IMR-90 (cell line): ENCODE results near the gene WLS. TPM values are rescaled to one million over a fixed set of nuclear protein-coding genes. Genes with fewer than 3 reads are reported as not detected.

Source experiments
- ATAC-seq: fragments of 200-7000 bp; cut with Tn5 transposase; 2 replicates; pipeline ENCODE4 v1.9.1; 2020; ENCODE audit warnings: low read depth, mild to moderate bottlenecking, moderate library complexity
- BruUV-seq: library from RNA; stranded (reverse); fragments of 400-500 nt; replicated peaks from 2 replicates; lab custom pipeline; 2021; lab: Mats Ljungman, UMichigan
- CTCF ChIA-PET: fragments of 300-600 bp; formaldehyde crosslinking; extraction: SDS; loops from one replicate; lab custom pipeline; 2021; ENCODE audit warnings: antibody characterized with exemption; lab: Yijun Ruan, JAX
- POLR2A ChIA-PET: fragments of 300-600 bp; sonication (Branson Sonifier 250); formaldehyde crosslinking; loops from one replicate; lab custom pipeline; 2022; ENCODE audit warnings: antibody characterized with exemption; ENCODE audit not compliant: unreplicated experiment; lab: Charles Lee
- DNase-seq: peaks from one replicate; pipeline ENCODE4 v3.0.0; 2013
- H2AFZ ChIP-seq: replicated peaks from 2 replicates; pipeline ENCODE3; 2013; ENCODE audit warnings: low read length, mild to moderate bottlenecking; ENCODE audit not compliant: poor library complexity
- H2AK5ac ChIP-seq: 2 replicates; pipeline ENCODE4 v1.6.1; 2013; ENCODE audit warnings: low read depth, low read length, inconsistent platforms
- H2AK9ac ChIP-seq: replicated peaks from 2 replicates; pipeline ENCODE3; 2013; ENCODE audit warnings: mild to moderate bottlenecking, low read depth, low read length, moderate library complexity; ENCODE audit not compliant: poor library complexity
- H2BK120ac ChIP-seq: 2 replicates; pipeline ENCODE4 v1.6.1; 2013; ENCODE audit warnings: low read depth, low read length, inconsistent platforms
- H2BK15ac ChIP-seq: 3 replicates; pipeline ENCODE4 v1.6.1; 2013; ENCODE audit warnings: low read depth, low read length, inconsistent platforms
- H2BK20ac ChIP-seq: 2 replicates; pipeline ENCODE4 v1.6.1; 2013; ENCODE audit warnings: low read depth, mild to moderate bottlenecking, inconsistent platforms, low read length, moderate library complexity
- H2BK5ac ChIP-seq: 2 replicates; pipeline ENCODE4 v1.6.1; 2013; ENCODE audit warnings: mild to moderate bottlenecking, low read depth, low read length, inconsistent platforms; ENCODE audit not compliant: poor library complexity, severe bottlenecking
- H3K14ac ChIP-seq: replicated peaks from 2 replicates; pipeline ENCODE4 v1.6.1; 2013; ENCODE audit warnings: low read depth, low read length, inconsistent platforms
- H3K18ac ChIP-seq: 2 replicates; pipeline ENCODE4 v1.6.1; 2013; ENCODE audit warnings: low read depth, low read length, control low read depth
- H3K23ac ChIP-seq: 2 replicates; pipeline ENCODE4 v1.6.1; 2013; ENCODE audit warnings: low read depth, low read length, inconsistent platforms
- H3K27ac ChIP-seq: 2 replicates; pipeline ENCODE4 v1.5.1; 2013; ENCODE audit warnings: mild to moderate bottlenecking, control low read depth, low read length; ENCODE audit not compliant: insufficient read depth
- H3K27me3 ChIP-seq: 2 replicates; pipeline ENCODE4 v1.6.1; 2013; ENCODE audit warnings: low read length; ENCODE audit not compliant: control insufficient read depth, insufficient read depth
- H3K36me3 ChIP-seq: 2 replicates; pipeline ENCODE4 v1.6.1; 2013; ENCODE audit warnings: low read length, mixed read lengths; ENCODE audit not compliant: control insufficient read depth, insufficient read depth
- H3K4ac ChIP-seq: 2 replicates; pipeline ENCODE4 v1.6.1; 2013; ENCODE audit warnings: low read depth, low read length, inconsistent platforms
- H3K4me1 ChIP-seq: 2 replicates; pipeline ENCODE4 v1.6.1; 2013; ENCODE audit warnings: low read length, mixed read lengths; ENCODE audit not compliant: control insufficient read depth, insufficient read depth
- H3K4me2 ChIP-seq: 2 replicates; pipeline ENCODE4 v1.6.1; 2013; ENCODE audit warnings: low read depth, mild to moderate bottlenecking, control low read depth, low read length, moderate library complexity
- H3K4me3 ChIP-seq: 2 replicates; pipeline ENCODE4 v1.5.1; 2013; ENCODE audit warnings: low read depth, mild to moderate bottlenecking, control low read depth, low read length, moderate library complexity; ENCODE audit not compliant: insufficient read depth
- H3K56ac ChIP-seq: 2 replicates; pipeline ENCODE4 v1.6.1; 2013; ENCODE audit warnings: low read length, inconsistent platforms; ENCODE audit not compliant: insufficient read depth; ENCODE audit errors: extremely low read depth
- H3K79me1 ChIP-seq, 2 experiments: 2 replicates each; pipeline ENCODE4 v1.6.1; 2013; ENCODE audit warnings: low read length in 2 of 2, inconsistent platforms in 1 of 2, low read depth in 1 of 2
- H3K9ac ChIP-seq: 2 replicates; pipeline ENCODE4 v1.6.1; 2013; ENCODE audit warnings: low read depth, low read length, control low read depth
- H3K9me1 ChIP-seq: 2 replicates; pipeline ENCODE4 v1.6.1; 2013; ENCODE audit warnings: low read length, inconsistent platforms; ENCODE audit not compliant: insufficient read depth
- H3K9me3 ChIP-seq: 2 replicates; pipeline ENCODE4 v1.6.1; 2013; ENCODE audit warnings: low read length; ENCODE audit not compliant: control insufficient read depth, insufficient read depth
- H4K20me1 ChIP-seq: 2 replicates; pipeline ENCODE4 v1.6.1; 2013; ENCODE audit warnings: low read length, inconsistent platforms; ENCODE audit not compliant: insufficient read depth
- H4K5ac ChIP-seq: 2 replicates; pipeline ENCODE4 v1.6.1; 2013; ENCODE audit warnings: mild to moderate bottlenecking, low read depth, low read length, control low read depth
- H4K8ac ChIP-seq, 2 experiments: 2 replicates each; pipeline ENCODE4 v1.6.1; 2013; ENCODE audit warnings: low read depth in 2 of 2, low read length in 2 of 2, control low read depth in 1 of 2, inconsistent platforms in 1 of 2
- H4K91ac ChIP-seq: 2 replicates; pipeline ENCODE4 v1.6.1; 2013; ENCODE audit warnings: low read depth, low read length, inconsistent platforms; ENCODE audit not compliant: insufficient read depth
- BHLHE40 ChIP-seq: fragments of 150-350 bp; IDR thresholded peaks from 2 replicates; pipeline ENCODE4 v1.6.1; 2016; ENCODE audit warnings: mild to moderate bottlenecking, low read depth, low read length
- CHD1 ChIP-seq: IDR thresholded peaks from 2 replicates; pipeline ENCODE4 v1.6.1; 2012; ENCODE audit warnings: low read depth, low read length, improper control_type of control experiment
- CTCF ChIP-seq: conservative IDR thresholded peaks from 2 replicates; pipeline ENCODE4 v1.5.1; 2012; ENCODE audit warnings: mild to moderate bottlenecking, low read depth, low read length, improper control_type of control experiment
- ELK1 ChIP-seq: fragments of 150-350 bp; IDR thresholded peaks from 2 replicates; pipeline ENCODE4 v1.6.1; 2016; ENCODE audit warnings: low read depth, mild to moderate bottlenecking, low read length, moderate library complexity, borderline replicate concordance
- FOS ChIP-seq: fragments of 150-350 bp; IDR thresholded peaks from 2 replicates; pipeline ENCODE4 v1.6.1; 2016; ENCODE audit warnings: low read depth, low read length
- MAFK ChIP-seq: IDR thresholded peaks from 2 replicates; pipeline ENCODE4 v1.6.1; 2012; ENCODE audit warnings: low read depth, low read length, improper control_type of control experiment
- MAZ ChIP-seq: IDR thresholded peaks from 2 replicates; pipeline ENCODE4 v1.6.1; 2012; ENCODE audit warnings: low read depth, mild to moderate bottlenecking, low read length, improper control_type of control experiment, moderate library complexity, borderline replicate concordance
- MXI1 ChIP-seq: IDR thresholded peaks from 2 replicates; pipeline ENCODE4 v1.6.1; 2012; ENCODE audit warnings: low read depth, mild to moderate bottlenecking, low read length, moderate library complexity, borderline replicate concordance
- NFE2L2 ChIP-seq: fragments of 150-350 bp; IDR thresholded peaks from 2 replicates; pipeline ENCODE4 v1.6.1; 2016; ENCODE audit warnings: low read depth, mild to moderate bottlenecking, low read length
- POLR2A ChIP-seq: IDR thresholded peaks from 2 replicates; pipeline ENCODE4 v1.6.1; 2012; ENCODE audit warnings: mild to moderate bottlenecking, low read depth, low read length
- RAD21 ChIP-seq: IDR thresholded peaks from 2 replicates; pipeline ENCODE4 v1.6.1; 2012; ENCODE audit warnings: low read length, improper control_type of control experiment
- RCOR1 ChIP-seq: IDR thresholded peaks from 2 replicates; pipeline ENCODE4 v1.6.1; 2012; ENCODE audit warnings: mild to moderate bottlenecking, low read length, improper control_type of control experiment; ENCODE audit not compliant: insufficient replicate concordance
- RFX5 ChIP-seq: IDR thresholded peaks from 2 replicates; pipeline ENCODE4 v1.8.0; 2012; ENCODE audit warnings: low read depth, mild to moderate bottlenecking, low read length, moderate library complexity
- SMC3 ChIP-seq: fragments of 150-350 bp; IDR thresholded peaks from 2 replicates; pipeline ENCODE4 v1.6.1; 2016; ENCODE audit warnings: low read depth, mild to moderate bottlenecking, antibody characterized with exemption, low read length, moderate library complexity
- USF2 ChIP-seq: fragments of 150-350 bp; IDR thresholded peaks from 2 replicates; pipeline ENCODE4 v1.6.1; 2017; ENCODE audit warnings: mild to moderate bottlenecking, antibody characterized with exemption, low read length, low read depth
- WGBS, 2 experiments: methylation state at CpG; one replicate each; pipeline versions ENCODE4 v1.1.5 to v1.1.7; 2013; ENCODE audit warnings: missing lambda C conversion rate in 2 of 2; ENCODE audit not compliant: insufficient read length in 1 of 2; ENCODE audit errors: extremely low coverage in 2 of 2; 5-methylcytosine and 5-hydroxymethylcytosine counted together
- dilution Hi-C: fragments of 300-500 bp; cut with HindIII; formaldehyde crosslinking; loops from one replicate; pipeline ENCODE4 v1.14.3; 2018; ENCODE audit warnings: low sequenced_read_pairs; ENCODE audit not compliant: unreplicated experiment
- in situ Hi-C: fragments of 300-500 bp; cut with MboI; formaldehyde crosslinking; loops from 3 replicates; pipeline ENCODE4 v1.14.3; 2019; ENCODE audit warnings: low sequenced_read_pairs, inconsistent platforms, mixed read lengths
- intact Hi-C: fragments of 100-400 bp; cut with micrococcal nuclease; formaldehyde crosslinking; loops from 2 replicates; pipeline ENCODE4 v1.10.0; 2022
- polyA plus RNA-seq, 3 experiments: library from polyadenylated mRNA; depleted of rRNA; stranded (reverse); fragments of >200 nt; gene quantifications; 2 replicates each; pipeline ENCODE4 v1.2.3, GENCODE V29; 2012; ENCODE audit warnings: low replicate concordance in 1 of 3
- total RNA-seq: library from RNA; depleted of rRNA; stranded (reverse); fragments of >200 nt; gene quantifications from 2 replicates; pipeline ENCODE4 v1.2.3, GENCODE V29; 2012

Gene WLS
- total and polyA plus RNA-seq, 2 of the 4 experiments (the other 2 are of a cell fraction): 152 to 157 TPM

- H2AK5ac ChIP-seq: no peak overlapping the region
- no peak overlapping the region for H2BK5ac ChIP-seq
- no peak overlapping the region for H3K18ac ChIP-seq
- no peak for DNase-seq
- 50% methylated on average over 1 of the region's 2 CpGs; no CpG with 5 or more reads in 1 of the 2 experiments for WGBS, 2 experiments
- H3K4me2 ChIP-seq: no peak overlapping the region
- no peaks in the 10 kb centered on the region for H3K27me3 ChIP-seq
- H2BK15ac ChIP-seq: no peak overlapping the region
- H2AFZ ChIP-seq: no peak overlapping the region
- H3K27ac ChIP-seq: no peak overlapping the region
- dilution Hi-C loops: no loop called here
- no peak overlapping the region for H3K4ac ChIP-seq
- no peak overlapping the region for H2BK20ac ChIP-seq
- intact Hi-C loops: no loop called here
- no peaks in the 10 kb centered on the region for H3K79me1 ChIP-seq
- ATAC-seq: no peak
- H3K9ac ChIP-seq: no peak overlapping the region
- in situ Hi-C loops: no loop called here
- BruUV-seq: no TSS peak
- H3K9me1 ChIP-seq: no peaks in the 10 kb centered on the region
- no peak overlapping the region for H4K8ac ChIP-seq
- H4K20me1 ChIP-seq: no peaks in the 10 kb centered on the region
- H4K91ac ChIP-seq: no peak overlapping the region
- TF ChIP-seq MAZ: no peak
- TF ChIP-seq ELK1: no peak
- no peak for TF ChIP-seq POLR2A
- TF ChIP-seq MAFK: no peak
- no peak for TF ChIP-seq USF2
- TF ChIP-seq BHLHE40: no peak
- TF ChIP-seq RAD21: no peak
- TF ChIP-seq SMC3: no peak
- no peak for TF ChIP-seq RCOR1
- TF ChIP-seq MXI1: no peak
- TF ChIP-seq RFX5: no peak
- TF ChIP-seq FOS: no peak
- no peak for TF ChIP-seq CHD1
- no peak for TF ChIP-seq CTCF
- no peak for TF ChIP-seq NFE2L2
- H3K4me3 ChIP-seq: no peak overlapping the region
- H3K36me3 ChIP-seq: no peaks in the 10 kb centered on the region
- no peak overlapping the region for H3K23ac ChIP-seq
- ChIA-PET POLR2A (no interaction called here), CTCF (no interaction called here)
- no peaks in the 10 kb centered on the region for H3K4me1 ChIP-seq
- H3K9me3 ChIP-seq: no peaks in the 10 kb centered on the region
- no peak overlapping the region for H3K14ac ChIP-seq
- no peak overlapping the region for H2BK120ac ChIP-seq
- no peak overlapping the region for H3K56ac ChIP-seq
- no peak overlapping the region for H4K5ac ChIP-seq
- no peak overlapping the region for H2AK9ac ChIP-seq
Measured at GRCh38 chr1:68078647-68079046, 153.7 kb downstream of the WLS start.
